ENCODE results near the gene ANO10.

Gene ANO10

GRCh38 chr3:43417133-43417532 is 204.7 kb downstream of the ANO10 start:
- DNase-seq (ENCODE audit: low read depth) = no peak

GRCh38 chr3:43415088-43415487 is 206.7 kb downstream of the ANO10 start:
- no peak for DNase-seq (ENCODE audit: low read depth)

GRCh38 chr3:43413676-43414368 is 208.0 kb downstream of the ANO10 start:
- DNase-seq (ENCODE audit: low read depth) = no peak

GRCh38 chr3:43411429-43411828 is 210.4 kb downstream of the ANO10 start:
- no peak for DNase-seq (ENCODE audit: low read depth)

GRCh38 chr3:43410592-43410991 is 211.2 kb downstream of the ANO10 start:
- DNase-seq (ENCODE audit: low read depth) = no peak

- DNase-seq (ENCODE audit: low read depth) = no peak
These were observed 212.3 kb downstream of the ANO10 start for GRCh38 chr3:43409506-43409905.

- DNase-seq (ENCODE audit: low read depth) = no peak
These were observed 215.2 kb downstream of the ANO10 start for GRCh38 chr3:43406643-43407023.

GRCh38 chr3:43405888-43406642 is 215.7 kb downstream of the ANO10 start:
- no peak for DNase-seq (ENCODE audit: low read depth)

GRCh38 chr3:43400781-43401730 is 220.8 kb downstream of the ANO10 start:
- DNase-seq (ENCODE audit: low read depth) = no peak

GRCh38 chr3:43400167-43400566 is 221.6 kb downstream of the ANO10 start:
- no peak for DNase-seq (ENCODE audit: low read depth)

- DNase-seq (ENCODE audit: low read depth) = no peak
These were observed 222.8 kb downstream of the ANO10 start for GRCh38 chr3:43399034-43399433.

GRCh38 chr3:43394041-43394554 is 227.7 kb downstream of the ANO10 start:
- DNase-seq (ENCODE audit: low read depth) = no peak

GRCh38 chr3:43391621-43392020 is 230.2 kb downstream of the ANO10 start:
- DNase-seq (ENCODE audit: low read depth) = no peak

GRCh38 chr3:43390255-43390588 is 231.6 kb downstream of the ANO10 start:
- DNase-seq (ENCODE audit: low read depth) = no peak

- DNase-seq (ENCODE audit: low read depth) = peak; percentile 57
These were observed 232.2 kb downstream of the ANO10 start for GRCh38 chr3:43389388-43390254.

GRCh38 chr3:43388915-43389314 is 232.9 kb downstream of the ANO10 start:
- no peak for DNase-seq (ENCODE audit: low read depth)

- no peak for DNase-seq (ENCODE audit: low read depth)
These were observed 233.6 kb downstream of the ANO10 start for GRCh38 chr3:43388175-43388574.

- DNase-seq (ENCODE audit: low read depth) = no peak
These were observed 242.5 kb downstream of the ANO10 start for GRCh38 chr3:43379343-43379742.

- DNase-seq (ENCODE audit: low read depth) = peak; percentile 55
These were observed 243.5 kb downstream of the ANO10 start for GRCh38 chr3:43378066-43378935.

- no peak for DNase-seq (ENCODE audit: low read depth)
These were observed 248.3 kb downstream of the ANO10 start for GRCh38 chr3:43373560-43373928.
